Stromal cell of bone marrow (primary cell): Measurements from ENCODE around the gene NT5C3B.
"Not testable (repeated sequence)": the region's sequence is repeated elsewhere in the genome, so short reads cannot be mapped to it uniquely, and the experiment has no call there.

Source experiments
- DNase-seq: peaks from one replicate; pipeline ENCODE4 v3.0.0-alpha.2; 2012; ENCODE audit warnings: low read depth

Gene NT5C3B

GRCh38 chr17:41835800-41836549, at the start of gene NT5C3B:
TSS of gene NT5C3B (minus strand) at chr17:41836232. CDS start at chr17:41836193, 39 bp downstream.
- no peak for DNase-seq

GRCh38 chr17:41885733-41886132, 49.7 kb upstream of the NT5C3B start:
- no peak for DNase-seq

- no peak for DNase-seq
Observed at GRCh38 chr17:41882756-41883155, 46.7 kb upstream of the NT5C3B start.

GRCh38 chr17:41880130-41880529, 44.1 kb upstream of the NT5C3B start:
- no peak for DNase-seq

- DNase-seq: not testable (repeated sequence)
Observed at GRCh38 chr17:41874293-41874670, 38.2 kb upstream of the NT5C3B start.

- DNase-seq: no peak
Observed at GRCh38 chr17:41873559-41874292, 37.7 kb upstream of the NT5C3B start.

- no peak for DNase-seq
Observed at GRCh38 chr17:41871789-41872188, 35.8 kb upstream of the NT5C3B start.

GRCh38 chr17:41870627-41871026, 34.6 kb upstream of the NT5C3B start:
- no peak for DNase-seq

- no peak for DNase-seq
Observed at GRCh38 chr17:41870097-41870496, 34.1 kb upstream of the NT5C3B start.

GRCh38 chr17:41869426-41869825, 33.4 kb upstream of the NT5C3B start:
- no peak for DNase-seq

GRCh38 chr17:41868568-41868967, 32.5 kb upstream of the NT5C3B start:
- no peak for DNase-seq

GRCh38 chr17:41865596-41865893, 29.5 kb upstream of the NT5C3B start:
- DNase-seq: no peak

- DNase-seq: peak; percentile 83
Observed at GRCh38 chr17:41864836-41865595, 29.0 kb upstream of the NT5C3B start, which contains the start of gene KLHL11. TSS of gene KLHL11 (minus strand) at chr17:41865423. CDS start at chr17:41865370, 53 bp downstream.

- DNase-seq: no peak
Observed at GRCh38 chr17:41864498-41864835, 28.4 kb upstream of the NT5C3B start.

- DNase-seq: no peak
Observed at GRCh38 chr17:41863074-41863848, 27.2 kb upstream of the NT5C3B start.

GRCh38 chr17:41860254-41860931, 24.4 kb upstream of the NT5C3B start:
- no peak for DNase-seq

- not testable (repeated sequence) for DNase-seq
Observed at GRCh38 chr17:41851382-41851781, 15.3 kb upstream of the NT5C3B start.

- DNase-seq: no peak
Observed at GRCh38 chr17:41849251-41849990, 13.4 kb upstream of the NT5C3B start.

GRCh38 chr17:41848788-41849187, 12.8 kb upstream of the NT5C3B start:
- no peak for DNase-seq

- no peak for DNase-seq
Observed at GRCh38 chr17:41844971-41845370, 8.9 kb upstream of the NT5C3B start.

GRCh38 chr17:41840781-41841180, 4.7 kb upstream of the NT5C3B start:
- DNase-seq: not testable (repeated sequence)
